Head of caudate nucleus (tissue), 42 donors: Measurements from ENCODE around the gene RBAK.

Experiments
- DNase-seq, 42 donors: peaks; one replicate each; pipeline versions ENCODE4 v3.0.0 to v3.0.0-alpha.2; 2020 to 2021; ENCODE audit warnings: mixed read lengths in 7 of 42
- intact Hi-C: fragments of 100-400 bp; cut with DNase I; formaldehyde crosslinking; loops from one replicate; pipeline ENCODE4 v1.15.0; 2022

The RBAK gene

GRCh38 chr7:5117095-5117970, 71.7 kb downstream of the RBAK start:
- no peak for DNase-seq
- intact Hi-C loops, result no loop called here
